Common myeloid progenitor, CD34-positive (primary cell): ENCODE results near the gene CR1.

ENCODE experiments used
- CTCF ChIA-PET: fragments of 350-600 bp; sonication (Branson Sonifier 250); formaldehyde crosslinking; loops from one replicate; lab custom pipeline; 2021; ENCODE audit warnings: antibody characterized with exemption; lab: Charles Lee
- POLR2A ChIA-PET: fragments of 350-600 bp; sonication (Branson Sonifier 250); formaldehyde crosslinking; loops from one replicate; lab custom pipeline; 2021; ENCODE audit warnings: antibody characterized with exemption; lab: Charles Lee
- DNase-seq, 3 donors: peaks; one replicate each; pipeline versions ENCODE4 v3.0.0 to v3.0.0-alpha.2; 2013
- H3K27ac ChIP-seq, 2 experiments: 1 replicate in 1 of 2; 2 replicates in 1 of 2; pipeline ENCODE4 v1.7.0; 2013; ENCODE audit warnings: inconsistent platforms in 2 of 2, low read length in 2 of 2, mild to moderate bottlenecking in 2 of 2, low read depth in 1 of 2, moderate library complexity in 1 of 2; ENCODE audit not compliant: severe bottlenecking in 2 of 2, insufficient read depth in 1 of 2, poor library complexity in 1 of 2
- H3K27me3 ChIP-seq, 5 experiments: replicated peaks in 2 of 5; 1 replicate in 3 of 5; 2 replicates in 2 of 5; pipeline versions ENCODE4 v1.6.1 to v1.7.0; 2013; ENCODE audit warnings: low read length in 4 of 5, mild to moderate bottlenecking in 2 of 5, moderate library complexity in 2 of 5, inconsistent platforms in 1 of 5; ENCODE audit not compliant: insufficient read depth in 5 of 5, control insufficient read depth in 4 of 5
- H3K36me3 ChIP-seq, 4 experiments: 1 replicate in 2 of 4; 2 replicates in 2 of 4; pipeline versions ENCODE4 v1.6.1 to v1.7.0; 2013; ENCODE audit warnings: low read length in 3 of 4, control low read depth in 1 of 4, mild to moderate bottlenecking in 1 of 4; ENCODE audit not compliant: control insufficient read depth in 4 of 4, insufficient read depth in 4 of 4
- H3K4me1 ChIP-seq, 4 experiments: 1 replicate in 3 of 4; 2 replicates in 1 of 4; pipeline versions ENCODE4 v1.6.1 to v1.7.1; 2013; ENCODE audit warnings: low read length in 3 of 4, mild to moderate bottlenecking in 3 of 4, control low read depth in 1 of 4, inconsistent platforms in 1 of 4, moderate library complexity in 1 of 4; ENCODE audit not compliant: control insufficient read depth in 4 of 4, insufficient read depth in 4 of 4; ENCODE audit errors: control extremely low read depth in 1 of 4
- H3K4me3 ChIP-seq, 7 experiments: 1 replicate in 4 of 7; 2 replicates in 3 of 7; pipeline versions ENCODE4 v1.5.1 to v1.7.0; 2013; ENCODE audit warnings: mild to moderate bottlenecking in 7 of 7, low read length in 6 of 7, moderate library complexity in 6 of 7, inconsistent platforms in 2 of 7, low read depth in 2 of 7, control low read depth in 1 of 7; ENCODE audit not compliant: insufficient read depth in 4 of 7, control insufficient read depth in 1 of 7; ENCODE audit errors: extremely low read depth in 1 of 7
- H3K9me3 ChIP-seq, 5 experiments: 1 replicate in 4 of 5; 2 replicates in 1 of 5; pipeline versions ENCODE4 v1.6.1 to v1.7.1; 2013; ENCODE audit warnings: low read length in 4 of 5, mild to moderate bottlenecking in 2 of 5, inconsistent platforms in 1 of 5, low read depth in 1 of 5, moderate library complexity in 1 of 5; ENCODE audit not compliant: control insufficient read depth in 4 of 5, insufficient read depth in 2 of 5; ENCODE audit errors: control extremely low read depth in 1 of 5
- WGBS: methylation state at CpG from one replicate; pipeline ENCODE4 v1.1.5; 2013; ENCODE audit not compliant: insufficient coverage; 5-methylcytosine and 5-hydroxymethylcytosine counted together

Gene CR1

DNA sequence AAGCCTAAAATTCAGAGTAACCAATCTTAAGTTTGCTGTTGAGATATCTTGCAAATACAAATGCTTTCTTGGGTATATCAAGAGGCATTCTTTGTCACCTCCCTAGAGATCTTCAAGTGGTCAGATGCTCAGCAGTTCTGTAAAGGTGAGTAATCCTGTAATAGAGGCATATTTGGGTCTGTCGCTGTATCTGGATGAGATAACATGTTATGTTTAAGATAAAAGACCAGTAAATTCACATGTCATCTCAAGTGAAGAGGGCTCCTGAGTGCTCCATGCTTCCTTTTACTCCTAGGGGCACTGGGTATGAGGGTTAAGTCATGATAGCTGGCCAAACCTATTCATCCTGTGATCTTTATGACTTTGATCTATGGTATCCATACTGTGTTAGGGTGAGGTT is 34.3 kb upstream of the CR1 start:
- DNase-seq: no peak
- CTCF ChIA-PET: no interaction called here
- POLR2A ChIA-PET: no interaction called here
- Histone ChIP-seq H3K4me1 (no peaks in the 10 kb centered on the region), H3K9me3 (no peaks in the 10 kb centered on the region), H3K4me3 (no peak overlapping the region), H3K27ac (no peak overlapping the region), H3K36me3 (no peaks in the 10 kb centered on the region), H3K27me3 (peaks cover 0 to 5% (median 0%) of the 10 kb centered on the region in 5 experiments)
- WGBS: no CpG with 5 or more reads among the region's 1 CpG

GRCh38 chr1:207462535-207462934 is 33.4 kb upstream of the CR1 start:
- H3K36me3 ChIP-seq: no peaks in the 10 kb centered on the region
- no peak for DNase-seq
- CTCF ChIA-PET: no interaction called here
- H3K9me3 ChIP-seq: no peaks in the 10 kb centered on the region
- H3K27me3 ChIP-seq: no peaks in the 10 kb centered on the region
- no peak overlapping the region for H3K4me3 ChIP-seq
- POLR2A ChIA-PET: no interaction called here
- no peak overlapping the region for H3K27ac ChIP-seq
- no peaks in the 10 kb centered on the region for H3K4me1 ChIP-seq

- no peak for DNase-seq
- no peak overlapping the region for H3K4me3 ChIP-seq
- no peaks in the 10 kb centered on the region for H3K9me3 ChIP-seq
- no peaks in the 10 kb centered on the region for H3K36me3 ChIP-seq
- ChIA-PET POLR2A (no interaction called here), CTCF (interaction anchor here (0.8 to 1.1 kb wide), 3 partner anchors 9 to 536 kb away, joined by 3 to 5 read pairs (median 3); partner anchors contain the start of gene CR2)
- H3K27ac ChIP-seq: no peak overlapping the region
- no peaks in the 10 kb centered on the region for H3K4me1 ChIP-seq
- no peaks in the 10 kb centered on the region for H3K27me3 ChIP-seq
These were observed 32.9 kb upstream of the CR1 start for GRCh38 chr1:207463021-207463420.

DNA sequence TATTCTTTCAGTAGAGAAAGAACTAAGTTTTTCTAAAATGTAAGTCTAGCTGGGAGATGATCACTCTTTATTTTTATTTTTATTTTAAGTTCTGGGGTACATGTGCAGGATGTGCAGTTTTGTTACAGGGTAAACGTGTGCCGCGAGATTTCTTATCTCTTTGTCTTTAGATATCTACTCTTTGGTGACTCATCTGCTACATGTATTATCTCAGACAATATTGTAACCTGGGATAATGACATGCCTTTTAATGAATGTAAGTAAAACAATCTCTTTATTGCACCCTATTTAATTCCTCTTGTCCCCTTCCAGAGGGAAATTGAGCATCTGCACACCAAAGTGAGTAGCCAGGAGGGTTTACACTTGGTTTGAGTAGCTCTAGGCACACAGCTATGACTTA is 32.4 kb upstream of the CR1 start:
- Histone ChIP-seq H3K36me3 (no peaks in the 10 kb centered on the region), H3K27ac (no peak overlapping the region), H3K27me3 (no peaks in the 10 kb centered on the region), H3K4me1 (no peaks in the 10 kb centered on the region), H3K9me3 (no peaks in the 10 kb centered on the region), H3K4me3 (no peak overlapping the region)
- CTCF ChIA-PET: interaction anchor here (0.8 to 1.1 kb wide), 3 partner anchors 10 to 537 kb away, joined by 3 to 5 read pairs (median 3); partner anchors contain the start of gene CR2
- WGBS: no CpG with 5 or more reads among the region's 3 CpGs
- POLR2A ChIA-PET: no interaction called here
- peak in 2 of 3 donors; percentile 2 to 10 for DNase-seq

- Histone ChIP-seq H3K27ac (no peak overlapping the region), H3K4me3 (no peak overlapping the region), H3K4me1 (no peaks in the 10 kb centered on the region), H3K27me3 (no peaks in the 10 kb centered on the region), H3K36me3 (no peaks in the 10 kb centered on the region), H3K9me3 (no peaks in the 10 kb centered on the region)
- ChIA-PET POLR2A (no interaction called here), CTCF (interaction anchor here (1.0 kb wide), 1 partner anchor 58 kb away, joined by 3 read pairs; no protein-coding TSS in a partner anchor)
- DNase-seq: no peak
- 100% methylated on average over 1 of the region's 2 CpGs for WGBS
These were observed 25.0 kb upstream of the CR1 start for GRCh38 chr1:207470927-207471326.

GRCh38 chr1:207474210-207474609 is 21.7 kb upstream of the CR1 start:
- H3K27ac ChIP-seq: no peak overlapping the region
- no peaks in the 10 kb centered on the region for H3K4me1 ChIP-seq
- POLR2A ChIA-PET: no interaction called here
- no peak for DNase-seq
- CTCF ChIA-PET: no interaction called here
- H3K27me3 ChIP-seq: no peaks in the 10 kb centered on the region
- no peak overlapping the region for H3K4me3 ChIP-seq
- no peaks in the 10 kb centered on the region for H3K36me3 ChIP-seq
- no peaks in the 10 kb centered on the region for H3K9me3 ChIP-seq
- no CpG with 5 or more reads among the region's 1 CpG for WGBS

- Histone ChIP-seq H3K36me3 (no peaks in the 10 kb centered on the region), H3K27me3 (no peaks in the 10 kb centered on the region), H3K4me3 (no peak overlapping the region), H3K27ac (no peak overlapping the region), H3K4me1 (no peaks in the 10 kb centered on the region), H3K9me3 (no peaks in the 10 kb centered on the region)
- CTCF ChIA-PET: interaction anchor here (0.6 kb wide), 1 partner anchor 544 kb away, joined by 3 read pairs; no protein-coding TSS in a partner anchor
- DNase-seq: no peak
- WGBS: 94% methylated on average over 3 of the region's 3 CpGs
- POLR2A ChIA-PET: no interaction called here
These were observed 9.8 kb upstream of the CR1 start for GRCh38 chr1:207486198-207486597.
